Fibroblast of lung (primary cell): Measurements from ENCODE around the gene BIRC3.

ENCODE experiments used
- EZH2 ChIP-seq: IDR thresholded peaks from 2 replicates; pipeline ENCODE4 v1.5.1; 2012; ENCODE audit warnings: low read length, control low read depth, mild to moderate bottlenecking; ENCODE audit errors: missing control alignments
- TF ChIP-seq, protein P1 (sequence below), 2 donors: IDR thresholded peaks in 1 of 2; conservative IDR thresholded peaks in 1 of 2; 1 replicate in 1 of 2; 2 replicates in 1 of 2; pipeline ENCODE4 v1.5.1; 2011 to 2012; ENCODE audit warnings: low read length in 2 of 2, control low read depth in 1 of 2, inconsistent platforms in 1 of 2, low read depth in 1 of 2, mild to moderate bottlenecking in 1 of 2

DNA sequence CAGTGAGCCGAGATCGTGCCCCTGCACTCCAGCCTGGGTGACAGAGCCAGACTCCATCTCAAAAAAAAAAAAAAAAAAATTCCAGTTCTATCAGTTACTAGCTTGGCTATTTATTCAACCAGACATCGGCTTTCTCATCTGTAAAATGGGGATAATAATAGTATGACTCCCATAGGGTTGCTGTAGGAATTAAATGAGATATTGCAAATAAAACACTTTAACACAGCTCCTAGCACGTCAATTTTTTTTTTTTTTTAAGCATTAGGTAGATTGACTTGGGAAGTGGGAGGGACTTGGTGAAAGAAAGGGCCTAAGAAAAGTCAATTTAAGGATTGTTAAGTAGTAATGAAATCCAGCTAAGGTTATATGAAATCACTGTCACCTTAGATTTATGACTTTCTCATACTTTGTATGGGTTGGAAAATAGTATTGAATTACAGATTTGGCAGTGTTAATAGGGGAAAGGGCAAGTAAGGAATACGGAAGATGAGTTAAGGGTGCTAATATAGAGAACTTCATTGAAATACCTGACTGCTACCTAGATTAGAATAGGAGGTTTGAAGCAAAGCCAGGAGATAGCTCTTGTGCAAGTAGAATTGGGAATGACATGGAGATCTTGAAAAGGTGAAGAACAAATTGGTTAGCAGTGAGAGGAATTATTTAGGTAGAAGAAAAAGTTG is 58.6 kb downstream of the BIRC3 start:
- TF ChIP-seq, protein P1, sequence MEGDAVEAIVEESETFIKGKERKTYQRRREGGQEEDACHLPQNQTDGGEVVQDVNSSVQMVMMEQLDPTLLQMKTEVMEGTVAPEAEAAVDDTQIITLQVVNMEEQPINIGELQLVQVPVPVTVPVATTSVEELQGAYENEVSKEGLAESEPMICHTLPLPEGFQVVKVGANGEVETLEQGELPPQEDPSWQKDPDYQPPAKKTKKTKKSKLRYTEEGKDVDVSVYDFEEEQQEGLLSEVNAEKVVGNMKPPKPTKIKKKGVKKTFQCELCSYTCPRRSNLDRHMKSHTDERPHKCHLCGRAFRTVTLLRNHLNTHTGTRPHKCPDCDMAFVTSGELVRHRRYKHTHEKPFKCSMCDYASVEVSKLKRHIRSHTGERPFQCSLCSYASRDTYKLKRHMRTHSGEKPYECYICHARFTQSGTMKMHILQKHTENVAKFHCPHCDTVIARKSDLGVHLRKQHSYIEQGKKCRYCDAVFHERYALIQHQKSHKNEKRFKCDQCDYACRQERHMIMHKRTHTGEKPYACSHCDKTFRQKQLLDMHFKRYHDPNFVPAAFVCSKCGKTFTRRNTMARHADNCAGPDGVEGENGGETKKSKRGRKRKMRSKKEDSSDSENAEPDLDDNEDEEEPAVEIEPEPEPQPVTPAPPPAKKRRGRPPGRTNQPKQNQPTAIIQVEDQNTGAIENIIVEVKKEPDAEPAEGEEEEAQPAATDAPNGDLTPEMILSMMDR (conservative IDR thresholded peaks at IDR 0.05 in 1 of 2, IDR thresholded peaks at IDR 0.05 in 1 of 2; ENCODE audit: low read depth in 1 of 2, low read length in 2 of 2) = no peak
- no peak for TF ChIP-seq EZH2
